ENCODE measurements around the gene ZNF628.

- TF ChIP-seq SUZ12 (IDR thresholded peaks at IDR 0.05) (no peak), ELF4 (IDR thresholded peaks at IDR 0.05) (no peak), HDGF (IDR thresholded peaks at IDR 0.05; ENCODE audit: borderline replicate concordance) (no peak), L3MBTL2 (conservative IDR thresholded peaks at IDR 0.05) (no peak), LEF1 (IDR thresholded peaks at IDR 0.05; ENCODE audit: borderline replicate concordance) (no peak), SP1 (IDR thresholded peaks at IDR 0.05) (no peak), NFRKB (IDR thresholded peaks at IDR 0.05) (no peak), FOXM1 (IDR thresholded peaks at IDR 0.05; ENCODE audit: borderline replicate concordance) (no peak), CTBP1 (IDR thresholded peaks at IDR 0.05; ENCODE audit: borderline replicate concordance) (no peak), FOXA1 (IDR thresholded peaks at IDR 0.05) (no peak)
These were observed 30.4 kb upstream of the ZNF628 start for GRCh38 chr19:55446060-55446459.

All from HEK293T (cell line).